CD4-positive, CD25-positive, alpha-beta regulatory T cell (primary cell): ENCODE data around the gene AGAP1. TPM values are rescaled to one million over a fixed set of nuclear protein-coding genes. Genes with fewer than 3 reads are reported as not detected.
"Not testable (repeated sequence)": the region's sequence is repeated elsewhere in the genome, so short reads cannot be mapped to it uniquely, and the experiment has no call there.

Source experiments
- ATAC-seq, 2 donors: fragments of 150-1000 bp; cut with Tn5 transposase; one replicate each; pipeline ENCODE4 v1.10.0; 2021; ENCODE audit warnings: low read depth in 2 of 2, moderate number of reproducible peaks in 2 of 2, moderate library complexity in 1 of 2
- DNase-seq, 3 donors: peaks; one replicate each; pipeline versions ENCODE4 v3.0.0 to v3.0.0-alpha.2; 2012 to 2022; ENCODE audit warnings: mixed read lengths in 1 of 3
- H3K27ac ChIP-seq: one replicate; pipeline ENCODE4 v1.7.0; 2013; ENCODE audit warnings: mild to moderate bottlenecking, low read length; ENCODE audit not compliant: insufficient read depth, poor library complexity, severe bottlenecking
- H3K27me3 ChIP-seq: one replicate; pipeline ENCODE4 v1.7.0; 2013; ENCODE audit warnings: low read length; ENCODE audit not compliant: control insufficient read depth, insufficient read depth
- H3K36me3 ChIP-seq: one replicate; pipeline ENCODE4 v1.7.0; 2013; ENCODE audit warnings: mild to moderate bottlenecking, low read length, moderate library complexity; ENCODE audit not compliant: control insufficient read depth, insufficient read depth
- H3K4me1 ChIP-seq: 2 replicates; pipeline ENCODE4 v1.7.0; 2013; ENCODE audit warnings: mild to moderate bottlenecking, low read length; ENCODE audit not compliant: insufficient read depth, control insufficient read depth, poor library complexity, severe bottlenecking
- H3K4me3 ChIP-seq: one replicate; pipeline ENCODE4 v1.7.0; 2013; ENCODE audit warnings: low read depth, mild to moderate bottlenecking, low read length, moderate library complexity
- H3K9me3 ChIP-seq, 2 experiments: 1 replicate in 1 of 2; 2 replicates in 1 of 2; pipeline ENCODE4 v1.7.0; 2013; ENCODE audit warnings: low read length in 2 of 2, mild to moderate bottlenecking in 1 of 2, moderate library complexity in 1 of 2; ENCODE audit not compliant: control insufficient read depth in 2 of 2
- H3K27ac Mint-ChIP-seq, 3 donors: one replicate each; pipeline ENCODE4 v1.8.0; 2020 to 2022; ENCODE audit warnings: mild to moderate bottlenecking in 3 of 3, mixed read lengths in 3 of 3, moderate library complexity in 2 of 3
- H3K27me3 Mint-ChIP-seq: one replicate; pipeline ENCODE4 v1.8.0; 2022; ENCODE audit warnings: mild to moderate bottlenecking, mixed read lengths
- H3K36me3 Mint-ChIP-seq: one replicate; pipeline ENCODE4 v1.8.0; 2020; ENCODE audit warnings: mixed read lengths
- H3K4me1 Mint-ChIP-seq, 4 donors: one replicate each; pipeline ENCODE4 v1.8.0; 2020 to 2022; ENCODE audit warnings: mixed read lengths in 4 of 4, mild to moderate bottlenecking in 1 of 4
- H3K4me3 Mint-ChIP-seq, 4 donors: one replicate each; pipeline ENCODE4 v1.8.0; 2020 to 2022; ENCODE audit warnings: mild to moderate bottlenecking in 4 of 4, mixed read lengths in 4 of 4, moderate library complexity in 3 of 4
- H3K9me3 Mint-ChIP-seq, 7 donors: one replicate each; pipeline ENCODE4 v1.8.0; 2020 to 2022; ENCODE audit warnings: mixed read lengths in 7 of 7, mild to moderate bottlenecking in 3 of 7, moderate library complexity in 2 of 7
- polyA plus RNA-seq, 4 donors: library from polyadenylated mRNA; unstranded; fragments of 300-500 nt; fragmentation: Illumina TruSeq; gene quantifications; one replicate each; pipeline ENCODE4 v1.2.3, GENCODE V29; 2021
- total RNA-seq: library from RNA; stranded (reverse); gene quantifications from one replicate; pipeline ENCODE4 v1.2.3, GENCODE V29; 2022

AGAP1 gene
- total and polyA plus RNA-seq, 5 donors from 2014 or later = 0.99 TPM; not detected in 4

GRCh38 chr2:235598532-235599531 lies 105.0 kb downstream of the AGAP1 start:
- Mint-ChIP-seq H3K4me3 (no peak overlapping the region), H3K36me3 (no peaks in the 10 kb centered on the region), H3K4me1 (no peaks in the 10 kb centered on the region), H3K9me3 (peaks cover 0 to 3% (median 0%) of the 10 kb centered on the region in 7 donors), H3K27ac (no peak overlapping the region), H3K27me3 (no peaks in the 10 kb centered on the region)
- no peaks in the 10 kb centered on the region for H3K36me3 ChIP-seq
- ATAC-seq (no peak), DNase-seq (no peak)
- H3K27me3 ChIP-seq = no peaks in the 10 kb centered on the region
- no peaks in the 10 kb centered on the region for H3K9me3 ChIP-seq
- H3K4me1 ChIP-seq = no peaks in the 10 kb centered on the region
- H3K4me3 ChIP-seq = no peak overlapping the region
- no peak overlapping the region for H3K27ac ChIP-seq

GRCh38 chr2:235599596-235600338 lies 105.9 kb downstream of the AGAP1 start:
- H3K4me3 Mint-ChIP-seq = no peak overlapping the region
- ATAC-seq (no peak), DNase-seq (no peak)
- Histone ChIP-seq H3K27me3 (no peaks in the 10 kb centered on the region), H3K4me3 (no peak overlapping the region), H3K4me1 (no peaks in the 10 kb centered on the region), H3K36me3 (no peaks in the 10 kb centered on the region), H3K27ac (no peak overlapping the region), H3K9me3 (no peaks in the 10 kb centered on the region)
- H3K9me3 Mint-ChIP-seq = peaks cover 0 to 3% (median 0%) of the 10 kb centered on the region in 7 donors
- no peaks in the 10 kb centered on the region for H3K4me1 Mint-ChIP-seq
- no peak overlapping the region for H3K27ac Mint-ChIP-seq
- H3K36me3 Mint-ChIP-seq = no peaks in the 10 kb centered on the region
- no peaks in the 10 kb centered on the region for H3K27me3 Mint-ChIP-seq

GRCh38 chr2:235600406-235600805 lies 106.6 kb downstream of the AGAP1 start:
- H3K9me3 Mint-ChIP-seq = peaks cover 0 to 3% (median 0%) of the 10 kb centered on the region in 7 donors
- no peak for DNase-seq
- Histone ChIP-seq H3K27me3 (no peaks in the 10 kb centered on the region), H3K36me3 (no peaks in the 10 kb centered on the region), H3K27ac (no peak overlapping the region), H3K9me3 (no peaks in the 10 kb centered on the region), H3K4me1 (no peaks in the 10 kb centered on the region), H3K4me3 (no peak overlapping the region)
- H3K27ac Mint-ChIP-seq = no peak overlapping the region
- H3K27me3 Mint-ChIP-seq = no peaks in the 10 kb centered on the region
- no peak for ATAC-seq
- no peaks in the 10 kb centered on the region for H3K4me1 Mint-ChIP-seq
- H3K36me3 Mint-ChIP-seq = no peaks in the 10 kb centered on the region
- no peak overlapping the region for H3K4me3 Mint-ChIP-seq

GRCh38 chr2:235600926-235601325 lies 107.1 kb downstream of the AGAP1 start:
- no peak for DNase-seq
- H3K36me3 Mint-ChIP-seq = no peaks in the 10 kb centered on the region
- no peaks in the 10 kb centered on the region for H3K4me1 Mint-ChIP-seq
- ATAC-seq = no peak
- H3K27me3 Mint-ChIP-seq = no peaks in the 10 kb centered on the region
- H3K36me3 ChIP-seq = no peaks in the 10 kb centered on the region
- H3K9me3 ChIP-seq = no peaks in the 10 kb centered on the region
- H3K27ac Mint-ChIP-seq = no peak overlapping the region
- no peak overlapping the region for H3K27ac ChIP-seq
- no peaks in the 10 kb centered on the region for H3K27me3 ChIP-seq
- no peak overlapping the region for H3K4me3 ChIP-seq
- H3K4me1 ChIP-seq = no peaks in the 10 kb centered on the region
- H3K4me3 Mint-ChIP-seq = no peak overlapping the region
- H3K9me3 Mint-ChIP-seq = peaks cover 0 to 3% (median 0%) of the 10 kb centered on the region in 7 donors

GRCh38 chr2:235601960-235602704 lies 108.3 kb downstream of the AGAP1 start:
- H3K4me1 ChIP-seq = no peaks in the 10 kb centered on the region
- H3K4me1 Mint-ChIP-seq = no peaks in the 10 kb centered on the region
- no peak for DNase-seq
- H3K4me3 Mint-ChIP-seq = no peak overlapping the region
- H3K36me3 Mint-ChIP-seq = no peaks in the 10 kb centered on the region
- no peaks in the 10 kb centered on the region for H3K36me3 ChIP-seq
- H3K27ac Mint-ChIP-seq = no peak overlapping the region
- no peaks in the 10 kb centered on the region for H3K27me3 Mint-ChIP-seq
- no peak overlapping the region for H3K27ac ChIP-seq
- ATAC-seq = no peak
- H3K9me3 Mint-ChIP-seq = peaks cover 0 to 3% (median 0%) of the 10 kb centered on the region in 7 donors
- no peaks in the 10 kb centered on the region for H3K9me3 ChIP-seq
- H3K27me3 ChIP-seq = no peaks in the 10 kb centered on the region
- no peak overlapping the region for H3K4me3 ChIP-seq

GRCh38 chr2:235602971-235603370 lies 109.1 kb downstream of the AGAP1 start:
- not testable (repeated sequence) for H3K9me3 Mint-ChIP-seq, H3K9me3 ChIP-seq, H3K27ac ChIP-seq, H3K4me3 Mint-ChIP-seq, H3K27me3 ChIP-seq, DNase-seq, H3K4me3 ChIP-seq, H3K36me3 ChIP-seq, H3K27ac Mint-ChIP-seq, H3K27me3 Mint-ChIP-seq, H3K36me3 Mint-ChIP-seq, H3K4me1 ChIP-seq, H3K4me1 Mint-ChIP-seq, ATAC-seq

GRCh38 chr2:235603659-235604058 lies 109.8 kb downstream of the AGAP1 start:
- peaks cover 0 to 3% (median 0%) of the 10 kb centered on the region in 7 donors for H3K9me3 Mint-ChIP-seq
- H3K36me3 ChIP-seq = no peaks in the 10 kb centered on the region
- no peaks in the 10 kb centered on the region for H3K36me3 Mint-ChIP-seq
- H3K27ac Mint-ChIP-seq = no peak overlapping the region
- H3K4me1 Mint-ChIP-seq = no peaks in the 10 kb centered on the region
- no peaks in the 10 kb centered on the region for H3K27me3 ChIP-seq
- no peak overlapping the region for H3K27ac ChIP-seq
- ATAC-seq (no peak), DNase-seq (no peak)
- no peaks in the 10 kb centered on the region for H3K27me3 Mint-ChIP-seq
- no peaks in the 10 kb centered on the region for H3K4me1 ChIP-seq
- H3K4me3 ChIP-seq = no peak overlapping the region
- H3K4me3 Mint-ChIP-seq = no peak overlapping the region
- H3K9me3 ChIP-seq = no peaks in the 10 kb centered on the region
